GM19452 (cell line): ENCODE measurements around the gene LMX1B.
"Not testable (repeated sequence)": the region's sequence is repeated elsewhere in the genome, so short reads cannot be mapped to it uniquely, and the experiment has no call there.

Experiments
- ATAC-seq: cut with Tn5 transposase; IDR thresholded peaks from one replicate; pipeline ENCODE4 v1.9.1; 2021; ENCODE audit not compliant: unreplicated experiment

LMX1B gene

DNA sequence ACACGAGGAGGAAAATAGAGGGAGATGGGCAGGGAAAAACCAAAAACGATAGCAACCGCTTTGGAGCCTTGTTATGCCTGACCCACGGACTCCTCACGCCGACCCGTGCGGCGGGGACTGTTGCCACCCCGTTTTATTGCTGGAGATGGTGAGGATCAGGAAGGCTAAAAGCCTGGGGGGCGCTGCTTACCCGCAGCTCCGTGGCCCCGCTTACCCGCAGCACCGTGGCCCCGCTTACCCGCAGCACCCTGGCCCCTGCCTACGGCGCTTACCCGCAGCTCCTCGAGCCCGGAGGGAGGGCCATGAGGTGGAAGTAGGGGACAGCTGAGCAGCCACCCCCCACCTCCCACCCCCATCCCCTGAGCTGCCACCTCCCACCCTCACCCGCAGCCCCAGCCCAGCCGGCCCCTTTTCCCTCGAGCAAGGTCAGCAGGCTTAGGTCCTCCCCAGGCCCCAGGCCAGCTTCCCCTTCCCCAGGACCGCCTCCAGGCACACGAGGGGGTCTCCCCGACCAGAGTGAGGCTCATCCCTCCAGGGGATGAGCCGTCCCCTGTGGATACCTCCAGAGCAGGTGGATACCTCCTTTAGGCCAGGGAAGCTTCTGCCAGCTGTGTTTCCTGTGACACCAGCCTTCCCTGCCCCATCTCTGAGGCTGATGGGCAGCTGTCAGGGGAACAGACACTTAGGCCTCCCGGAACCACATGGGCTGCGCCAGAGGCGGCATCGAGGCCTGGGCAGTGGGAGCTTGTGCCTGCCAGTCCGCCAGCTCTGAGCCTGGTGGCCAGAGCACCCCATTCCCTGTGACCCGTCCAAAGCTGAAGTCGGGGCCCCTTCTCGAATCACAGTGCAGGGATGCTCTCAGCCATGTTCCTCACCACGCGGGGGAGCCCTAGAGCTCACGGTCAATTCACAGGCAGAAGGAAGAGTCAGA, 92.3 kb downstream of the LMX1B start:
- ATAC-seq: no peak

DNA sequence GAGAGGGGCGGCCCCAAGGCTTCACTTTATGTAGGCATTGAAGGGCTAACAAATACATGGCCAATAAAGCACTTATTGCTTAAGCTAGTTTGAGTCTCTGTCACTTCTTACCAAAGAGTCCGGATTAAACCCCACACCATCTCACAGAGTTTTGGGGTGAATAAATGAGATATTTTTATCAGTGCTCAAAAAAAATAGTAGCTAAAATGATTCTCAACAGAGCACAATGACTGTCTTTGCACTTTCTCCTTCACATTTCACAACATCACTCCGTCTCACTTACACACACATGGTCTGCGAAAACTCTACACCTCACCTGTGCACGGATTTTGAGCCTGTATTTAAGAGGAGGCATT, 92.9 kb downstream of the LMX1B start:
- no peak for ATAC-seq

DNA sequence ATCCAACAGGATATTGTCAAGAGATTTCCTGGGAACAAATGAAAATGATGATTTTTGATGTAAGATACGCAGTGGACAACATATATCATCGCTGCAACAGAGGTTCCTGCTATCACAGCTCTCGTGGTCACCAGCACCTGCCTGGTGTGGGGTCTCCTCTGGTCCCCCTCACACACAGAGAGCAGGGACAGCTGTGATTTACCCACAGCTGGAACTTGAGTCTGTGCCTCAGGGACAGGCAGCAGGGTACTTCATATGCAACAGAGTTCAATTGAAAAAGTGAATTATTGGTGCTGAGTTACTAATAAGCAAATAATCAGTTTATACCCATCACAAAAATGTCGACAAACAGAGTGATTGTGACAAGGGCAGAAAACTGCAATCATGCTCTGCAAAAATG, 93.4 kb downstream of the LMX1B start:
- ATAC-seq: no peak

DNA sequence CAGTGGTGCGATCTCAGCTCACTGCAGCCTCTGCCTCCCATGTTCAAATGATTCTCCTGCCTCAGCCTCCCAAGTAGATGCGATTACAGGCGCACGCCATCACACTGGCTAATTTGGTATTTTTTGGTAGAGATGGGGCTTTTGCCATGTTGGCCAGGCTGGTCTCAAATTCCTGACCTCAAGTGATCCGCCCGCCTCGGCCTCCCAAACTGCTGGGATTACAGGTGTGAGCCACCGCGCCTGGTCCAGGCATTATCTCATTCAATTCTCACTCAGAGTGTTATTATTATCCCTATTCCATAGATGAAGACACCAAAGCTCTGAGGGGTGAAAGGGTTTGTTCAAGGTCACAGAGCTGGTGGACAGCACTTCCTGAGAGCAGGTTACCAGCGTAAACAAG, 94.0 kb downstream of the LMX1B start:
- not testable (repeated sequence) for ATAC-seq

DNA sequence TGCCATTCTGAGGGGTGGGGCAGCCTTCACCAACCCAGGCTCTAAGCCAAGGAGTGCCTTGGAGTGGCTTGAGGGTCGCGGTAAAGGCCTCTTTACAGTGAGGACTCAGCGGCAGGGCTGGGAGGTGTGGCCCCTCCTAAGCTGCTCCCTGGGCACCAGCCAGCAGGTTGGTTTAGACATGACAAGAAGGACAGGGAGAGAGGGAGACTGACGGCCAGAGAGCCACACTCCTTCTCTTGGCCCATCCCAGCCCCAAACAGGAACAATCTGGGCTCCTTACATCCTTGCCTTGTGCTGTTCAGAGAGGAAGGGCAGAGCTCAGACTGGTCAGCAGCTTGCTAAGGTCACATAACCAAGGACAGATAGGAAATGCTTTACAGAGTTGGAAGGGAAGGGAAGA, 94.5 kb downstream of the LMX1B start:
- ATAC-seq: no peak

DNA sequence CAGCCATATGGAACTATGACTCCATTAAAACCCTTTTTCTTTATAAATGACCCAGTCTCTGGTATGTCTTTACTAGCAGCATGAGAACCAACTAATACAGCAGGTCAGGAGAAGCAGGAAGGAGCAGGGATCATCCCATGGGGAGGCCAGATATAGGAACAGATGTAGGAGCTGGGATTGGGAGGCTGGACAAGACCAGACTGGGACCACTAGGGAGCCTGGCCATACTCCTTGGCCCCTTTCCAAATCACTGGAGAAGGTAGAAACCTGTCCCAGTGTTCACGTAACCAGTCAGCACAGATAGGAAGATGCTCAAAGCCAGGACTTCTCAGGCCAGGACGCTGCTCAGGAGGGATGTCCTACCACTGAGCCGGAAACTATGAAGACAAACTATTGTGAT, 95.5 kb downstream of the LMX1B start:
- ATAC-seq: no peak

DNA sequence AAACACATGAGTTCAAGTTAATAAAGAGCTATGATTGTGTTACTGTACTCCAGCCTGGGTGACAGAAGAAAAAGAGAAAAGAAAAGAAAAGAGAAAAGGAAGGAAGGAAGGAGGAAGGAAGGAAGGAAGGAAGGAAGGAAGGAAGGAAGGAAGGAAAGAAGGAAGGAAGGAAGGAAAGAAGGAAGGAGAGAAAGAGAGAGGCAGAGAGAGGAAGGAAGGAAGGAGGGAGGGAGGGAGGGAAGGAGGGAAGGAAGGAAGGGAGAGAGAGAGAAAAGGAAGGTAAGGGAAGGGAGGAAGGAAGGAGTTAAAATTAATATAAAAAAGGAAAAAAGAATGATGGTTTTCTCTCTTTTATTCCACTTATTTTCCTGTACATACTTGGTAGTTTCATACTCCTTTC, 101.7 kb downstream of the LMX1B start:
- no peak for ATAC-seq

DNA sequence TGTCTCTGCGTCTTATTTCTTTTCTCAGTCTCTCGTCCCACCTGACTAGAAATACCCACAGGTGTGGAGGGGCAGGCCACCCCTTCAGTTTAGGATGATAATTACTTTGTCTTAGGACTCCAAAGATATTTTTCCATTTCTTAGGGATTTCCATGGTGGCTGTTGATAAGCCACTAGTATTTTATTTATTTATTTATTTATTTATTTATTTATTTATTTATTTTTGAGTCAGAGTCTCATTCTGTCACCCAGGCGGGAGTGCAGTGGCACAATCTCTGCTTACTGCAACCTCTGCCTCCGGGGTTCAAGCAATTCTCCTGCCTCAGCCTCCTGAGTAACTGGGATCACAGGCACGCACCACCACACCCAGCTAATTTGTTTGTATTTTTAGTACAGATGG, 103.7 kb downstream of the LMX1B start:
- ATAC-seq: not testable (repeated sequence)

DNA sequence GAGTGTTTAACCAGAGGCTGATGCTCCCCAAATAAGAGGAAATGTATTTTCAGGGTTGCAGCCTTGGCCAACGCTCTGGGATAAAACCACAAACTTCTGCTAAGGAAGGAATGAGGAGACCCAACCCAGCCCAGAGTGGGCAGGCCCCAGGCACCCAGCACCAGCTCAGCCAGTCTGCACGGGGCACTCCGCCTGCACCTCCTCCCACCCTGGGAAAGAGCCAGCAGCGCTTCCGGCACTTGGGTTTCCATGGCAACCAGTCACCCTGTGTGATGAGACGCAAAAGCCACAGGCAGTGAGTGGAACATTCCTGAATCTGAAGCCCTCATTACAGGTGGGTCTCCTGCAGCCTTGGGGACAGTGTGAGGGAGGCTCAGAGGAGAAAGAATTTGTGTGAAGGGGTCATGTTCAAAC, 105.9 kb downstream of the LMX1B start:
- ATAC-seq: peak; percentile 43

DNA sequence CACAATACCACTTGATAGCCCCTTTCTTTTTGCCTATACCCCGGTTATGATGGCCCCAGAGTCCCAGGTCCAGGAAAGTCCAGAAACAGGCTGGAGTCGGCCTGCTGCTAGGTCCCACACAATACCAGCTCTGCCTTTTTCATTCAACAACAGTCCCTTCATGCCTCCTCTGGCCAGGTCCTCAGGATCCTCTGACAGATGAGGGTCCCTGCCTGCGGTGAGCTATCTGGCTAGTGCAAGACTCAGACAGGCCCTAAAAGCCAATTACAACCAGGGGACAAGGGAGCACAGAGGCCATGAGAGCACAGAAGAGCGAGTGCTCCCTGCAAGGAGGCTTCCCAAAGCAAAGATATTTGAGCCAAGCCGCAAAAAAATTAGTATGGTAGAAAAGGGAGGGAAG, 106.3 kb downstream of the LMX1B start:
- no peak for ATAC-seq

DNA sequence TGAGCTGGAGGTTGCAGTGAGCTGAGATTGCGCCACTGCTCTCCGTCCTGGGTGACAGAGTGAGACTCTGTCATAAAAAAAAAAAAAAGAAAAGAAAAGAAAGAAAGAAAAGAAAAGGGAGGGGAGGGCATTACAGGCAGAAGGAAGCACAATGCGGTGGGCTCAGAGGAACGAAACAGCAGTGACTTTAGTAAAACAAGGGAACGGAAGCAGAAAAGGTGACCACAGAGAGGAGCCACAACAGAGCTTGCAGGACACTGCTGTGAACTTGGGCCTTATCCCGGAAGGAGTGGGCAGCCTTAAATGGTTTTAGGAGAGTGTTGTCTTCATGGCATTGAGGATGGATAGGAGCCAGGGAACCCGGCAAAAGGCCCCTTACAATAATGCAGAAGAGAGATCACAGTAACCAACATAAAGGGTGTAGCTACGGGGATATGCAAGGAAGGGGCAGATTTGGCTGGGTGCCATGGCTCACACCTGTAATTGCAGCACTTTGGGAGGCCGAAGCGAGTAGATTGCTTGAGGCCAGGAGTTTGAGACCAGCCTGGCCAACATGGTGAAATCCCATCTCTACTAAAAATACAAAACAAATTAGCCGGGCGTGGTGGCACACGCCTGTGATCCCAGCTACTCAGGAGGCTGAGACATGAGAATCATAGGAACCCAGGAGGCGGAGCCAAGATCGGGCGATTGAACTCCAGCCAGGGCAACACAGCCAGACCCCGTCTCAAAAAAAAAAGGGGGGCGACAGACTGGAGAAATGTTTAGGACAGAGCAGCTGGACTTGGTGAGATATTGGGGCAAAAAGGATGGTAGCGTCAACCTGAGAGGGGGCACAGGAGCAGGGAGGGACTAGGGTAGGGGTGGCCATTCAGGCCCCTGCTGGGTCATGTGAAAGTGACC, 107.2 kb downstream of the LMX1B start:
- ATAC-seq: no peak

DNA sequence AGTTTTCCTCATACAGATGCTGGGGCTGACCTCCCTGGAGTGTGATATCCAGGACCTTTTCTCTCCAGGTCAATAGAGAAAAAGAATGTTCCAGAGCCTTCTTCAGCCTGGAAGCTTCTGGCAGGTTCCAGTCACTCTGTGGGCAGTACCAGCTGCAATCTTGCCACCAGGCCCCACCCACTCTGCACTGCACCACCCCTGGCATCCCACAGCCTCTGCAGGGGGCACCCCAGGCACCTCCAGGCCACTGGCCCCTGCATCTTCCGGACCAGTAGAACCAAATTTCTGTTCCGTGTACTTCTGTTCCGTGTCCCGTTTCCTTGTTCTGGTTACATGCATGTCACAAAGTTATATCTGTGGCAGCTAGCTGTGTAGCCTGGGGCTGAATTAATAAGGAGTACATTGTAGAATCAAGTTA, 107.8 kb downstream of the LMX1B start:
- ATAC-seq: no peak

DNA sequence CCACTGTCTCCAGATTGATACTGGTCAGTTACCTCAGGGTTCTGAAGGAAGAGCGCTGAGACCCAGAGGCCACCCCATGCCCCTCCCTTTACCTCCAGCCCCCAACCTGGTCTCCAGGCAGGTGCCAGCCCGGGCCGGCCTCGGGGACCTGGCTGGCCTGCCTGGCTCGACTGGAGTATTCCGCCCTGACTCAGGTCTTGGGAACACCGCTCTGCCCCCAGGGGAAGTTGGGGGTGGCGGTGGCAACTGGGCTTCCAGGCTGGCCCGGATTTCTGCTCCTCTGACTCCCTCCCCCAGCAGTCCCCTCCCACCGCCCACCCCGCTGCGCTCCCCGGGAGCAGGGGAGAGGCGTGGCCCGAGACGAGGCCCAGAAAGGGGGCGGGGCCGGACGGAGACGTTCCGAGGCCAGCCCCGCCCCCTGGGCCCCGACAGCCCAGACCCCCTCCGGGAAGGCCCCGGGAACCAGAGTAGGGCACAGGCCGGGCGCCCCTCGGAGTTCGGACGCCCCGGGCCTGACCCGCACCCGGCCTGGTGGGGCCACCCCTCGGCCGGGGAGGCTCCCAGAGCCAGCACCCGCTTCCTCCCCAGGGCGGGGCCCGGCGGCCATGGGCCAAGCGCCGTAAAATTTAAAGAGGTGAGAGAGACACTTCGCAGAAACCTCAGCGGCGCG, 108.7 kb downstream of the LMX1B start:
- peak; percentile 68 for ATAC-seq

DNA sequence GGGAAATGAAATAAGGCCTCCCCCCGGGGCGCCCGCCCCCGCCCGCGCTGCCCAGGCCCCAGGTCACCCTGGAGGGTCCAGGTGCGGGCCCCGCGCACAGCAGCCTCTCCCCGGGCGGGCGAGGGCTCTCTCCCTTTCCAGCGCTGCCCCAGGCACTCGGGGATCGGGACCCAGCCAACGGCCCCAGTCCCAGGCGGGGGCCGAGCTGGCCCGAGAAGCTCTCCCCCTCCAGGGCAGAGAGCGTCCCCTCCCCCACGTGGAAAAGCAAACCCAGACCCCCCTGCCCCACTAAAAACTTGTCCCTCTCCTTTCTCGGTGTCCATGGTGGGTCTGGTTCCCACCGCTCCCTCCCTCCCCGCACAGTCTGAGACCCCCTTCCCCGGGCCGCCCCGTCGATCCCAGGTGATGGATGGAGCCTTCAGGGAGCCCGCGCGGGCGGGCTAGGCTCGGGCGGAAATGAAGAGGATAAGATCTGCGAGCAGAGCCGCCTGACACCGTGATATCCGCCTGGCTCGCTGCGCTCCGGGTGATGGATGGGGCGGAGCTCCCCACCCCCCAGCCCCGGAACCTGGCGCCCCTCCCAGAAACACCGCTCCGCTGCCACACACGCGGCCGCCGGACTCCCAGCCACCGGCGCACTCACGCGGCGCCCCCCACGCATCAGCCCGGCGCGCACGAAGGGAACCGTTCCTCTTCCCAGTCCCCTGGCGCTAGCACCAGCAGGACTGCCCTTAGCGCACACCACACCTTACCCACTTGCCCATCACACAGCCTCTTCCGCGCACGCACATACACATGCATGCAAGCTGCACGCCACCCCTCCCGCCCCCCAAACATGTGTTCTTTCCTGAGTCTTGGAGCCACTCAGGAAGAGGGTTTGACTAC, 109.4 kb downstream of the LMX1B start:
- peak; percentile 15 for ATAC-seq

DNA sequence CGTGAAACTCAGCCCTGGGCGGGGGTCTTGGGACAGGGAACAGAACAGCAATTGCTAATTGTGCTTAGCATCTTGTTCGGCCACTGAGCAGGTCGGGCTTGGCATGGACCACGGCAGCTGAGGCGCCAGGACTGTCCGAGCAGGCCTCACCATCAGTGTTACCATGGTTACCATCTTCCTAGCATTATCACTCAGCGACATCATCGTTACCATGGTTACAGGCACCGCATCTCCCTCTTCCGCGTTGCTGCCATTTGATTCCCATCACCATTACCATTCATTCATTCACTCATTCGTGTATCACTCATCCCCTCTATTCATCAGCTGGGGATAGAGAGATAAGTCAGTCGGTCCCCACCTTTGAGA, 110.1 kb downstream of the LMX1B start:
- no peak for ATAC-seq

DNA sequence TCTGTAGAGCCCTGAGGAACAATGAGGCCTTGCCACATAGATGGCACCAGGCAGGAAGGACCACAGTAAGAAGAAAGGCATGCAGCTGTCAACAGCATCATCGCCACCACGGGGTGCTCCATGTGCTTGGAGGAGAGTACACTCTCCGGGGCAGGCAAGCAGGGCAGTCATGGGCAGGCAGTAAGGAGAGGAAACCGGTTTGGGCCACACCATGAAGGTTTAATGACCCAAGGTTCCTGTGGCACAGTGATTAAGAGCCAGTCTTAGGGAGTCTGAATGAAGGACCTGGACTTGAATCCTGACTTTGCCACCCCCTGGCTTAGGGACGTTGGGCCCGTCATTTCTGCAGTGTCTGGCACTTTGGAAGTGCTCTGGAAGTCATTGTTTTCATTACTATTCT, 110.5 kb downstream of the LMX1B start:
- ATAC-seq: no peak

DNA sequence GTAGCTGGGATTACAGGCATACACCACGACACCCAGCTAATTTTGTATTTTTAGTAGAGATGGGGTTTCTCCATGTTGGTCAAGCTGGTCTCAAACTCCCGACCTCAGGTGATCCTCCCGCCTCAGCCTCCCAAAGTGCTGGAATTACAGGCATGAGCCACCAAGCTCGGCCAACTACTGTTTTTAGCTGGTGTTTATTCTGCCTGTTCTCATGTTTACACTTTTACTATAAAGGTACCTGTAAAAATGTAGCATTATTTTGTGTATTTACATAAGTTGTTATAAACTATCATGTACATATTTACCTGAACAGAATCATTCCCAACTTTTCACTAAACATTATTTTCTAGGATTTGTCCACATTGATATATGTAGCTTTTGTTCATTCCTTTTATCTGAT, 111.8 kb downstream of the LMX1B start:
- not testable (repeated sequence) for ATAC-seq

DNA sequence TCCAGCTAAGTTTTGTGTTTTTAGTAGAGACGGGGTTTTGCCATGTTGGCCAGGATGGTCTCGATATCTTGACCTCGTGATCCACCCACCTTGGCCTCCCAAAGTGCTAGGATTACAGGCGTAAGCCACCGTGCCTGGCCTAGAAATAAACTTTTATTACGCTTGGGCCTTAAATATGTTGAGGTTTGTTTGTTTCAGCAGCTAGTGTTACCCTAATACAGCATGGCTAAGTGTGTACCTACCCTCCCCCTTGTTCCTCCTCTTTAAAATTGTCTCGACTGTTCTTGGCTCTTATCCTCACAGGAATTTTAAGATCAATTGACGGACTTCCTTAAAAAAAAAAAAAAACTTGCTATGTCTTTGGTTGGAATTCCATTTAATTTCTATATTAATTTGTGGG, 114.5 kb downstream of the LMX1B start:
- ATAC-seq: not testable (repeated sequence)

DNA sequence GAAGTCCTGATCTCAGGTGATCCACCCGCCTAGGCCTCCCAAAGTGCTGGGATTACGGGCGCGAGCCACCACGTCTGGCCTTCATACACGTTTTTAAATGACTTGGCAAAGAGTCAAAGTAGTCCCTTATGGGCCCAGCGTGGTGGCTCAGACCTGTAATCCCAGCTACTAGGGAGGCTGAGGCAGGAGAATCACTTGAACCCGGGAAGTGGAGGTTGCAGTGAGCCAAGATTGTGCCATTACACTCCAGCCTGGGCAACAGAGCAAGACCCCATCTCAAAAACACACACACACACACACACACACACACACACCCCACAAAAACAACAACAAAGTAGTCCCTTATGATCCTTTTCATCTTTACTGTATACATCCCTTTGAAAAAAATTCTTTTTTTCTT, 116.9 kb downstream of the LMX1B start:
- not testable (repeated sequence) for ATAC-seq

DNA sequence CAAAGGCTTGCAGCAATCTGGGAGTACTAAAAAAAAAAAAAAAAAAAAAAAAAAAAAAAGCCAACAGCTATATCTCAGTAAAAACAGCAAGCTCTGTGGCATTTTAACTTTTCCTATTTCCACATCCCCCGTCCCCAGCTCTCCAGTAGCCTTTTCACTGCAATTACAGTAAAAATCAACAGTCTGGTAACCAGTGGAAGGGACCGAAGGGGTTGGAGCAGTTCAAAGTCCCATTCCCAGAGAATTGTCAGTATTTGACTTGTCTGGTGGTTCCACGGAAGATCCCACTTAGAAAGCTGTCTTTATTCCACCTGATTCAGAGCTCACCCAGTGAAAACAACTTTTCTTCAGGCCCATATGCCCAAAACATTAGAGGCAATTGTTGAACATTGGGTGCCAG, 119.3 kb downstream of the LMX1B start:
- ATAC-seq: no peak
